Measurements from ENCODE around the gene MORN4. TPM values are rescaled to one million over a fixed set of nuclear protein-coding genes. Genes with fewer than 3 reads are reported as not detected.

Gene MORN4
- total and polyA plus RNA-seq, 9 of the 15 experiments (the other 6 are each of a cell fraction or from before 2014, with no cell fraction given), result 8.3 to 23.9 (median 11.7) TPM

DNA sequence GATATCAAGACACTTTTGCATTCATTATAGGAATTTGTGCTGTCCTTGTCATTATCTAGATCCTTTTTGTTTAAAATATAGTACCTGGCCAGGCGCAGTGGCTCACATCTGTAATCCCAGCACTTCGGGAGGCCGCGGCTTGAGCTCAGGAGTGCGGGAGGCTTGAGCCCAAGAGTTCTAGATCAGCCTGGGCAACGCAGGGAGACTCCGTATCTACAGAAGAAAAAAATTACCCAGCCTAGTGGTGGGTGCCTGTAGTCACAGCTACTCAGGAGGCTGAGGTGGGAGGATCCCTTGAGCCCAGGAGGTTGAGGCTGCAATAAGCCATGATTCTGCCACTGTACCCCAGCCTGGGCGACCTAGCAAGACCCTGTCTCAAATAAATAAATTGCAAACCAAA, 621 bp upstream of the MORN4 start:
- peak overlapping the region; percentile 52 for H3K27ac ChIP-seq (ENCODE audit: extremely low read depth, low read depth, low read length)
- TF ChIP-seq ZNF23 (CRISPR knock-in tag; IDR thresholded peaks at IDR 0.05), result no peak
- TF ChIP-seq SMARCE1 (IDR thresholded peaks at IDR 0.05), result no peak
- TF ChIP-seq, protein P1, sequence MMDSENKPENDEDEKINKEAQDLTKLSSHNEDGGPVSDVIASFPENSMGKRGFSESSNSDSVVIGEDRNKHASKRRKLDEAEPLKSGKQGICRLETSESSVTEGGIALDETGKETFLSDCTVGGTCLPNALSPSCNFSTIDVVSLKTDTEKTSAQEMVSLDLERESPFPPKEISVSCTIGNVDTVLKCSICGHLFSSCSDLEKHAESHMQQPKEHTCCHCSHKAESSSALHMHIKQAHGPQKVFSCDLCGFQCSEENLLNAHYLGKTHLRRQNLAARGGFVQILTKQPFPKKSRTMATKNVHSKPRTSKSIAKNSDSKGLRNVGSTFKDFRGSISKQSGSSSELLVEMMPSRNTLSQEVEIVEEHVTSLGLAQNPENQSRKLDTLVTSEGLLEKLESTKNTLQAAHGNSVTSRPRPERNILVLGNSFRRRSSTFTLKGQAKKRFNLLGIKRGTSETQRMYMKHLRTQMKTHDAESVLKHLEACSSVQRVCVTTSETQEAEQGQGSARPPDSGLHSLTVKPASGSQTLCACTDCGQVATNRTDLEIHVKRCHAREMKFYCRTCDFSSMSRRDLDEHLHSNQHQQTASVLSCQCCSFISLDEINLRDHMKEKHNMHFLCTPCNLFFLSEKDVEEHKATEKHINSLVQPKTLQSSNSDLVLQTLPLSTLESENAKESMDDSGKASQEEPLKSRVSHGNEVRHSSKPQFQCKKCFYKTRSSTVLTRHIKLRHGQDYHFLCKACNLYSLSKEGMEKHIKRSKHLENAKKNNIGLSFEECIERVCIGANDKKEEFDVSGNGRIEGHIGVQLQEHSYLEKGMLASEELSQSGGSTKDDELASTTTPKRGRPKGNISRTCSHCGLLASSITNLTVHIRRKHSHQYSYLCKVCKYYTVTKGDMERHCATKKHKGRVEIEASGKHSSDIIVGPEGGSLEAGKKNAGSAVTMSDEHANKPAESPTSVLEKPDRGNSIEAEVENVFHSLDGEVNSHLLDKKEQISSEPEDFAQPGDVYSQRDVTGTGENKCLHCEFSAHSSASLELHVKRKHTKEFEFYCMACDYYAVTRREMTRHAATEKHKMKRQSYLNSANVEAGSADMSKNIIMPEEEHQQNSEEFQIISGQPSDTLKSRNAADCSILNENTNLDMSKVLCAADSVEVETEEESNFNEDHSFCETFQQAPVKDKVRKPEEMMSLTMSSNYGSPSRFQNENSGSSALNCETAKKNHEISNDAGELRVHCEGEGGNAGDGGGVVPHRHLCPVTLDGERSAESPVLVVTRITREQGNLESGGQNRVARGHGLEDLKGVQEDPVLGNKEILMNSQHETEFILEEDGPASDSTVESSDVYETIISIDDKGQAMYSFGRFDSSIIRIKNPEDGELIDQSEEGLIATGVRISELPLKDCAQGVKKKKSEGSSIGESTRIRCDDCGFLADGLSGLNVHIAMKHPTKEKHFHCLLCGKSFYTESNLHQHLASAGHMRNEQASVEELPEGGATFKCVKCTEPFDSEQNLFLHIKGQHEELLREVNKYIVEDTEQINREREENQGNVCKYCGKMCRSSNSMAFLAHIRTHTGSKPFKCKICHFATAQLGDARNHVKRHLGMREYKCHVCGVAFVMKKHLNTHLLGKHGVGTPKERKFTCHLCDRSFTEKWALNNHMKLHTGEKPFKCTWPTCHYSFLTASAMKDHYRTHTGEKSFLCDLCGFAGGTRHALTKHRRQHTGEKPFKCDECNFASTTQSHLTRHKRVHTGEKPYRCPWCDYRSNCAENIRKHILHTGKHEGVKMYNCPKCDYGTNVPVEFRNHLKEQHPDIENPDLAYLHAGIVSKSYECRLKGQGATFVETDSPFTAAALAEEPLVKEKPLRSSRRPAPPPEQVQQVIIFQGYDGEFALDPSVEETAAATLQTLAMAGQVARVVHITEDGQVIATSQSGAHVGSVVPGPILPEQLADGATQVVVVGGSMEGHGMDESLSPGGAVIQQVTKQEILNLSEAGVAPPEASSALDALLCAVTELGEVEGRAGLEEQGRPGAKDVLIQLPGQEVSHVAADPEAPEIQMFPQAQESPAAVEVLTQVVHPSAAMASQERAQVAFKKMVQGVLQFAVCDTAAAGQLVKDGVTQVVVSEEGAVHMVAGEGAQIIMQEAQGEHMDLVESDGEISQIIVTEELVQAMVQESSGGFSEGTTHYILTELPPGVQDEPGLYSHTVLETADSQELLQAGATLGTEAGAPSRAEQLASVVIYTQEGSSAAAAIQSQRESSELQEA (IDR thresholded peaks at IDR 0.05; ENCODE audit: low read depth), result no peak
- no peak for TF ChIP-seq SMARCC2 (IDR thresholded peaks at IDR 0.05; ENCODE audit: low read depth)
- TF ChIP-seq DPF2 (IDR thresholded peaks at IDR 0.05), result 0 out of 2 replicates have a peak, but pooled peaks have one; percentile 6
- TF ChIP-seq FOSL1 (tag; conservative IDR thresholded peaks at IDR 0.05), result peak; percentile 24; the same call in 1 of the 2 replicates
- no peak for TF ChIP-seq ILK (tag; IDR thresholded peaks at IDR 0.05; ENCODE audit: borderline replicate concordance, low read depth)
- TF ChIP-seq BRF1 (IDR thresholded peaks at IDR 0.05; ENCODE audit: borderline replicate concordance, extremely low read depth, insufficient read length), result no peak
- TF ChIP-seq, protein P2, sequence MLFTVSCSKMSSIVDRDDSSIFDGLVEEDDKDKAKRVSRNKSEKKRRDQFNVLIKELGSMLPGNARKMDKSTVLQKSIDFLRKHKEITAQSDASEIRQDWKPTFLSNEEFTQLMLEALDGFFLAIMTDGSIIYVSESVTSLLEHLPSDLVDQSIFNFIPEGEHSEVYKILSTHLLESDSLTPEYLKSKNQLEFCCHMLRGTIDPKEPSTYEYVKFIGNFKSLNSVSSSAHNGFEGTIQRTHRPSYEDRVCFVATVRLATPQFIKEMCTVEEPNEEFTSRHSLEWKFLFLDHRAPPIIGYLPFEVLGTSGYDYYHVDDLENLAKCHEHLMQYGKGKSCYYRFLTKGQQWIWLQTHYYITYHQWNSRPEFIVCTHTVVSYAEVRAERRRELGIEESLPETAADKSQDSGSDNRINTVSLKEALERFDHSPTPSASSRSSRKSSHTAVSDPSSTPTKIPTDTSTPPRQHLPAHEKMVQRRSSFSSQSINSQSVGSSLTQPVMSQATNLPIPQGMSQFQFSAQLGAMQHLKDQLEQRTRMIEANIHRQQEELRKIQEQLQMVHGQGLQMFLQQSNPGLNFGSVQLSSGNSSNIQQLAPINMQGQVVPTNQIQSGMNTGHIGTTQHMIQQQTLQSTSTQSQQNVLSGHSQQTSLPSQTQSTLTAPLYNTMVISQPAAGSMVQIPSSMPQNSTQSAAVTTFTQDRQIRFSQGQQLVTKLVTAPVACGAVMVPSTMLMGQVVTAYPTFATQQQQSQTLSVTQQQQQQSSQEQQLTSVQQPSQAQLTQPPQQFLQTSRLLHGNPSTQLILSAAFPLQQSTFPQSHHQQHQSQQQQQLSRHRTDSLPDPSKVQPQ (CRISPR knock-in tag; IDR thresholded peaks at IDR 0.05; ENCODE audit: borderline replicate concordance), result no peak
- TF ChIP-seq ZNF224 (CRISPR knock-in tag; IDR thresholded peaks at IDR 0.05), result no peak
- no peak for TF ChIP-seq CCAR2 (IDR thresholded peaks at IDR 0.05; ENCODE audit: low read depth, low read length)
- peak; percentile 39; the same call in 1 of the 2 replicates for TF ChIP-seq BCOR (IDR thresholded peaks at IDR 0.05)
- TF ChIP-seq STAT5B (CRISPR knock-in tag; IDR thresholded peaks at IDR 0.05), result no peak
- no peak for TF ChIP-seq HDAC6 (IDR thresholded peaks at IDR 0.05; ENCODE audit: low read depth, low read length)

More for the DNA sequence above, 621 bp upstream of the MORN4 start:
- Histone ChIP-seq H3K4me1 (replicated peaks in 1 of 2; ENCODE audit: control insufficient read depth in 2 of 2, insufficient read depth in 2 of 2, low read length in 2 of 2) (peaks cover 0 to 12% of the 10 kb centered on the region in 2 experiments; a peak in 4 of 5 replicates), H3K9ac (ENCODE audit: insufficient read depth in 1 of 2, low read depth in 2 of 2, low read length in 2 of 2) (peak overlapping the region; percentile 72 to 95; a peak in 3 of 4 replicates), H3K9me1 (ENCODE audit: control insufficient read depth, insufficient read depth, low read length) (no peaks in the 10 kb centered on the region), H3K4me3 (peak overlapping the region; percentile 72), H3K4me2 (ENCODE audit: insufficient read depth, low read length) (peak overlapping the region; percentile 91), H3K36me3 (ENCODE audit: control insufficient read depth, insufficient read depth, low read length) (peaks cover 5% of the 10 kb centered on the region; the same call in 1 of the 3 replicates), H3K27me3 (ENCODE audit: control insufficient read depth in 2 of 2, insufficient read depth in 2 of 2, low read length in 2 of 2) (no peaks in the 10 kb centered on the region), H2AFZ (ENCODE audit: low read depth, low read length) (peak overlapping the region; percentile 99), H4K20me1 (replicated peaks; ENCODE audit: control insufficient read depth, insufficient read depth, low read length) (no peaks in the 10 kb centered on the region), H3K79me2 (ENCODE audit: control insufficient read depth, insufficient read depth, low read length) (peaks cover 27% of the 10 kb centered on the region), H3K9me3 (replicated peaks; ENCODE audit: control insufficient read depth, insufficient read depth, low read depth, low read length) (no peaks in the 10 kb centered on the region)
- no TSS peak for BruUV-seq (replicated peaks)
- peak in 1 of 4 experiments; percentile 57 for DNase-seq (ENCODE audit: extremely low read depth in 1 of 4, low spot score in 3 of 4)
- peak; percentile 80 for ATAC-seq
- POLR2A ChIA-PET, result no interaction called here
- intact Hi-C loops (cut with micrococcal nuclease), result no loop called here
- in situ Hi-C loops (cut with MboI), result no loop called here
- 15% methylated on average over 7 of the region's 8 CpGs for WGBS (ENCODE audit: insufficient coverage, low coverage, missing lambda C conversion rate)
- CTCF ChIA-PET (ENCODE audit: low intra/inter-chr PET ratio), result no interaction called here
- FAIRE-seq, result no peak
